Activated CD4-positive, alpha-beta T cell treated with anti-CD3 and anti-CD28 coated beads, Interleukin-2, amount 50 U/mL, for 24 hours (primary cell): ENCODE data around the gene ZRANB1.

Experiments
- DNase-seq, 2 donors: peaks; one replicate each; pipeline ENCODE4 v3.0.0-alpha.2; 2020; ENCODE audit warnings: low read depth in 1 of 2, low spot score in 1 of 2

Gene ZRANB1

DNA sequence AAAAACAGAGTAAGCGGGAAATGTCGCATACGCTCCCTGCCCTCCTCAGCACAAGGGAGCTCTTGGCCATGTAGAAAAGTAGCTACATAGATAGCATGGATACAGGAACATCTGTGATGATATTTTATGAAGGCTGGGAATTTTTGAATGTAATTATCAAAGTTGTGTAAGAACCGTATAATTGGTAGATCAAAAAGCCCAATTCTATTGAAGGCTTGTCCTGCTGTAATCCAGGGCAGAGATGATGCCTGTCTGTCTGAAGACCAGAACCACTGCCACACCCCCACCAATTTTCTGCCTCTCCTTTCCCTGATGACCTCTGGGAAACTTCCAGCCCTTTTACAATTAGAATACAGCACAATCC lies 51.4 kb downstream of the ZRANB1 start:
- no peak for DNase-seq

GRCh38 chr10:124993736-124994451 lies 52.0 kb downstream of the ZRANB1 start:
- DNase-seq, result no peak

GRCh38 chr10:124994573-124995473 lies 52.9 kb downstream of the ZRANB1 start:
- DNase-seq, result no peak

DNA sequence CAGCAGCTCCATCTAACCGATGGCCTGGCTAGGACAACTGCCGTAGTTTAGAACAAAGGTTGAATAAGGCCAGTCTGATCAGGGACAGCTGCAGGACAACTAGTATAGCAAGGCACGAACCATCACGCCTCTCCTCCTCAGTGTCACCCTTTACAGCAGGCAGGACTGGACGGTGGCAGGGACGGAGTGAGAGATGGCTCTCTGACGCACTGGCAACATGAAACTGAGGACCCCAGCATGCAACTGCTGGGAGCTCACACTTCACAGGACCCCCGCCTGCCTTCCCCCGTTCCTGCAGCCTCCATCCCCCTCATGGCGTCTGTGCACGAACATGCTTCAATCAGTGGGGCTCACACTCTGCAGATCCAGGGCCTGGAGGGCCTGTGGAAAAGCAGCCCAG lies 53.7 kb downstream of the ZRANB1 start:
- DNase-seq, result no peak

- no peak for DNase-seq
Measured at GRCh38 chr10:124996127-124996853, 54.4 kb downstream of the ZRANB1 start.

GRCh38 chr10:124996854-124997215 lies 54.9 kb downstream of the ZRANB1 start:
- no peak for DNase-seq

GRCh38 chr10:124997306-124997705 lies 55.4 kb downstream of the ZRANB1 start:
- no peak for DNase-seq

GRCh38 chr10:124997771-124998623 lies 56.1 kb downstream of the ZRANB1 start:
- DNase-seq, result no peak

DNA sequence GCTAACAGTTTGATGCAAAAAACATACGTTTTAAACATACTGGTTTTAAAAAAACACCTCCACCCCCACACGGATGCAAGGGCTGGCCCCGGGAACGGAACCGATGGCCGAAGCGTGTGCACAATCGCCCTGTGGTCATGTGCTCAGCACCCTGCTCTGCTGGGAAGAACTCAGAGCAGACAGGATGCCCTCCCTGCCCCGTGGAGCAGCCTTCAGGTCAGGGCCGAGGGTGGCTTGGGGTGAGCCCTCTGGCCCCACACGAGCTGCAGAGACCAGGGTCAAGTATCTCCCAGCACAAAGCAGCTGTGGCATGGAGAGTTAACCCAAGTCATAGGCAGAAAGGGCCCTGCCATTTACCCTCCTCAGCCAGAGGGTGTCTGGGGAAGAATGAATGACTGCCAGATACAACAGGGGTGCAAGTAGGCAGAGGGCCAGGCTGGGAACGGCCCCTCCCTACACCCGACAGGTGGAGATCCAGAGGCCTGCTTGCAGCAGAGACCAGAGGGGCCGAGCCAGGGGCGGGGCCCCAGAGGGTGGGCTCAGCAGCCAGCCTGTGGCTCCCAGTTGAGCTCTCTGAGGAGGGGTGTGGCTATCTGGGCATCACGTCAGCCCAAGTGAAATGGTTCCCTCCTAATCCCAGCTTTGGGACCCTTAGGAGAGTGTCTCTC lies 56.8 kb downstream of the ZRANB1 start:
- DNase-seq, result no peak

DNA sequence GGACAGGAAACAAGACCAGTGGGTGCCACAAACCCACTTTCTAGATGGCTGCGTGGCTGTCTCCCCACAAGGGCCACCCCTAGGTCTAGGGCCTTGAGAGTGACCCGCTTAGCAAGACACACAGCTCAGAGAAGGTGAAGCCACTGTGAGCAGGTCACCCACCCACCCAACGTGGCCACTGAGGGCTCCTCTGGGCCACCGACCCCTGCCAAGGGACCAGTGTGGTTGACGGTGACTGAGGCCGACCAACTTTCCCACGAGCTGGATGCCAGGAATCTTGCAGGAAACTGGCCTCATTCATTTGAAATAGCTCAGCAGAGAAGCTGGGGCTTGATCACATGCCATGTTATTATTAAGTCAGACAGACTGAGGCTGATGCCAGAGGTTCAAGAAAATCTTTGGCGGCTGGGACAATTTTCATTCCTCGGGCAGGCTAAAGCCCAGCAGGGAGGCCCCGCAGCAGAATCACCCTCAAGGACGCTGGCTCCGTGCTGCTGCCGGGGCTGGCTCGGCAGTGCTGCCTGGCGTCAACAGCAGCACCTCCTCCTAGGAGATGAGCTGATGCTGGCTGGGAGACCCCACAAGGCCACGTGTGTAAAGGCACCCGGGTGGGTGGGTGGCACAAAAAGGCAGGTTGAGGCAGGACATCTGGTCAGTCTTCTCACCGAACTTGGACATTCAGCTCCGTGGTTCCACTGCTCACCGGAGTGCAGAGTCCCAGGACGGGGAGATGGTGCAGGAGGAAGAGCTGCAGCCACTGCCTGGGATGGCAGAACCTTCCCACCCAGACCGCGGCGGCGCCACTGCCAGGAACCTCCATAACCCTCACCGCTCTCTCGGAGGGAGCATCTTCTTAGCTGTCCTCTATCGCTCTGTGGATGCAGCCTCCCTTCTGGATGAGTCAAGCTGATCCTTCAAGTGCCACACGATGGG lies 57.8 kb downstream of the ZRANB1 start:
- DNase-seq, result no peak

DNA sequence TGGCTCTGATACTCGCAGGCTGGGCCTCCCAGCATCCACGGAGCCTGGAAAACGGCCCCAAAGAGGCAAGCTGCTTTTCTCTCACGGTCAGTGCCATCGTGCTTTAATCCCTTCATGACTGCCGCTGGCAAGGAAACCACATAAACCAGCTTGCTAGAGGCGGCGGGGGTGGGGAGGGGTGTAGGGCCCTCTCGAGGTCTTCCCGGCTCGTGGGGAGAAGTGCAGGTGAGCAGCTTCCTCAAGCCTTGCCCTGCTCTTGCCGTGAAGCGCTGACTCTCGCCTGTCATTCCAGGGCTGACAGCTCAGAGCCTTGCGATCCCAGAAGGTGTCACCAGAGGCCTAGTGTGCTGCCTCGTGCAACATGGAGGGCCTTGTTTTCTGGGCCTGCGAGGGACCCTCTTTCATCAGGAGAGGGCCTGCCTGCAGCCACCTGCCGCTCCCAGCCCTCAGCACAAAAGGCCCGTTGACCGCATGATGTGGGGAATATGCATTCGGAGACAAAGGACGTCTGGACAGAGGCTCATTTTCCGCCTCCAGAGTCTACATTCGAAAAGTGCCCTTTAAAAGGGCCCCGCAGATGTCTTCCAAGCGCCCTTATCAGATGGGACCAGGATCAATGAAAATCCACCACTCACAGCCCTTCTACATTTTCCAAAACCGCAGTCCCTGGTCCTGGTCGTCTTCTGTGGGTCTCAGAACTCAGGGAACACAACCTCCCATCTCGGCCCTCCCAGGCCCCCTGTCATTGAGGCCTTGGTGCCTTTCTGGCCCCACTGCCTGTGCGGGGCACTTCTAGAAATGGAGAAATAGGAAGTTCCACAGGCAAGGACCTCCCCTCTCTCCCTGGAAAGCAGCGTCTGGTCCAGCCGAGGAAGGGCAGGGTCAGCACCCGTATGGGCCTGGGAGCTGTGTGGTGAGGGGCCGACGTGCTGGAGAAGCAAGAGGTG lies 58.7 kb downstream of the ZRANB1 start:
- DNase-seq, result no peak

DNA sequence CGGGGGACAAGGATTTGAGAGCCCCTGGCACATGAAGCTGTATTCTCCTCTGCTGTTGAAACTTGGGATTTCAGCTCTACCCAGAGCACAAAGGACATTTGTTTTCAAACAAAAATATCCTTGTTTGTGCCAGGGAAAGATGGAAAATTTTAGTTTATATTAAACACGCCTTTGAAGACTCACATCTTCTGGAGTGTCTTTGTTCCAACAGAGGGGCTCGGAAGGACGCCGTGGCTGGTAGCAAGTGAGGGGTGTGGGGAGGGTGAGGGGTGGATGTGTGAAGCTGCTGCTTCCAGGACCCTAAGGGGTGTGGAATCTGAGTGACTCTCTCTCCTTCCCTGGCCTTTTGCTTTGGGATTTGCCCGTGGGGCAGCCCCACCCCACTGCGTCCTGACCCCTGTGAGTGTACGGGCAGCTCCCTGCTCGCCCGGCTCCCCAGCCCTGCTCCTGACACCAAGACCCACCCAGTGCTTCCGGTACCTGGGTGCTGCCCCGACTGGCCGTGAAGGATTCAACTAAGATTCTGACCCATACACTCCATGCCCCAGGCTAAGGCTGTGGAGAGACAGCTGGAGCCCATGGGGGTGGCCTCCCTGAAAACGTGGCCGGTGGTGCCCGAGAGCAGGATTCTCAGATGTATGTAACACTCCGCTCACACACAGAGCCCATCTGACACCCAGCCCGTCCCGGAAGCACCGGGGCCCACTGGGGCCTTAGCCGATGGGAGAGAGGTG lies 59.6 kb downstream of the ZRANB1 start:
- DNase-seq, result no peak

GRCh38 chr10:125002047-125002422 lies 60.1 kb downstream of the ZRANB1 start:
- DNase-seq, result no peak

DNA sequence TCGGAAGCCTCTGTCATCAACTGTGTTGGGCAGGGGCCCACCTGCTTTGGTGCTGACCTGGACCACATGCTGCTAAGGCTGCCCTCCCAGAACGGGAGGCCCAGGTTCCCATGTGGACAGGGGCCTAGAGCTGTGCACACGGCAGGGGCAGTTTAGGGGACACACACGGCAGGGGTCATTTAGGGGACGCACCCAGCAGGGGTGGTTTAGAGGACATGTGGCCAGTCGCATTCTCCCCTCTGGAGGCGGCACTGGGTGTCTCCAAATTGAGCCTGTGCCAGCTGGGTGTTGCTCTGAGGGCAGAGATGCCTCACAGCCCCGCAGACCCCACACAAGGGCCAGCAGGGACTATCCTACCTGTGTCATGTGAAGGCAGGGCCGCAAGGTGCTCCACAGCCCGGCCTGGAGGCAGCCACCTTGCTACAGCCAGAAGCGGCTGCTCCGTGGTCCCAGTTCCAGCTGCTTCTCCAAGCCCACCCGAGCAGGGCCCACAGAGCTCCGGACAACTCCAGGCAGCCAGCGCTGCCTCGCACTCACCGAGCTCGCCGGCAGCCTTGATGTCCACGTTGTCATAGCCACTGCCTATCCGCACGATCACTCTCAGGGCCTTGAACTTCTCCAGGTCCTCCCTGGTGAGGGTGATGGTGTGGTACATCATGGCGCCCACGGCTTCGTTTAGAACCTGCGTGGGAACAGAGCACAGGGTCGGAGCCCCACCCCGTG lies 60.7 kb downstream of the ZRANB1 start:
- DNase-seq, result no peak

- DNase-seq, result no peak
Measured at GRCh38 chr10:125003146-125003900, 61.4 kb downstream of the ZRANB1 start.

DNA sequence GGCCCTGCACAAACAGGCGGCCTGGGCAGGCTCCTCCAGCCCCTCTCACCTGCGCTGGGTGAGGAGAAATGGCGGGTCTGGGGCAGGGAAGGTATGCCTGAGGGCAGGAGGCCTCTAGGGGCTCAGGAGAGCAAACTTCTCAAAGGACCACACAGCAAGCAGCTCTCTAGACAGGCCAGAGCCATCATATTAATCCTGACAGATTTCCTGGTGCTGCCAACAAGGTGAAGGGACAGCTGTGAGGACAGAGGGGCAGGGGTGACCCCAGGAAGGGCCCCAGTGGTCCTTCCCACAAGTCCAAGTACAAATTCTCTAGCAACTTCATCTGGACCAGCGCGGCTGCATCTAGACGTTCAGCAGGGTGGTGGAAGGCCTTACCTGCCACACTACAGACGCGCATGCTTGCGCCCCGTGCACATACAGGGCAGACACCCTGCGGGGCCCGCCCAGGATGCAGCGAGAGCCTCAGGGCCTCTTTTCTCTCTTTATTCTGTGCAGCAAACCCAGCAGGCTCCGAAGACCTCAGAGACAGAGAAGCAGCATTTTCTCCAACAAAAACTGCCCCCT lies 62.1 kb downstream of the ZRANB1 start:
- DNase-seq, result no peak
